HG03135 (cell line): ENCODE measurements around the gene SAMD4A.

Experiments used
- ATAC-seq: cut with Tn5 transposase; IDR thresholded peaks from one replicate; pipeline ENCODE4 v1.9.1; 2021; ENCODE audit warnings: mild to moderate bottlenecking, moderate library complexity; ENCODE audit not compliant: unreplicated experiment

Gene SAMD4A

GRCh38 chr14:54675236-54676128, 108.6 kb downstream of the SAMD4A start:
- ATAC-seq = no peak

GRCh38 chr14:54676812-54677708, 110.1 kb downstream of the SAMD4A start:
- ATAC-seq = no peak

GRCh38 chr14:54680651-54681050, 113.7 kb downstream of the SAMD4A start:
- ATAC-seq = no peak

GRCh38 chr14:54681811-54682261, 114.9 kb downstream of the SAMD4A start:
- no peak for ATAC-seq

GRCh38 chr14:54682578-54682977, 115.7 kb downstream of the SAMD4A start:
- ATAC-seq = no peak

GRCh38 chr14:54683882-54684794, 117.2 kb downstream of the SAMD4A start:
- no peak for ATAC-seq

- no peak for ATAC-seq
These were observed 118.4 kb downstream of the SAMD4A start for GRCh38 chr14:54685286-54685845.

GRCh38 chr14:54686219-54686870, 119.4 kb downstream of the SAMD4A start:
- ATAC-seq = no peak

GRCh38 chr14:54686871-54687749, 120.2 kb downstream of the SAMD4A start:
- no peak for ATAC-seq

- ATAC-seq = no peak
These were observed 120.8 kb downstream of the SAMD4A start for GRCh38 chr14:54687750-54688119.

GRCh38 chr14:54688229-54688628, 121.3 kb downstream of the SAMD4A start:
- ATAC-seq = no peak

GRCh38 chr14:54689928-54690327, 123.0 kb downstream of the SAMD4A start:
- no peak for ATAC-seq

- no peak for ATAC-seq
These were observed 124.0 kb downstream of the SAMD4A start for GRCh38 chr14:54690887-54691286.

GRCh38 chr14:54691525-54692283, 124.8 kb downstream of the SAMD4A start:
- no peak for ATAC-seq

GRCh38 chr14:54692284-54692772, 125.4 kb downstream of the SAMD4A start:
- no peak for ATAC-seq

GRCh38 chr14:54693761-54694160, 126.8 kb downstream of the SAMD4A start:
- no peak for ATAC-seq

- ATAC-seq = no peak
These were observed 128.3 kb downstream of the SAMD4A start for GRCh38 chr14:54695196-54695595.

- no peak for ATAC-seq
These were observed 130.1 kb downstream of the SAMD4A start for GRCh38 chr14:54697001-54697400.
